ENCODE data around the gene CDCP2. TPM values are rescaled to one million over a fixed set of nuclear protein-coding genes. Genes with fewer than 3 reads are reported as not detected.

The CDCP2 gene
- total RNA-seq, 1 donor from 2014 or later: not detected

DNA sequence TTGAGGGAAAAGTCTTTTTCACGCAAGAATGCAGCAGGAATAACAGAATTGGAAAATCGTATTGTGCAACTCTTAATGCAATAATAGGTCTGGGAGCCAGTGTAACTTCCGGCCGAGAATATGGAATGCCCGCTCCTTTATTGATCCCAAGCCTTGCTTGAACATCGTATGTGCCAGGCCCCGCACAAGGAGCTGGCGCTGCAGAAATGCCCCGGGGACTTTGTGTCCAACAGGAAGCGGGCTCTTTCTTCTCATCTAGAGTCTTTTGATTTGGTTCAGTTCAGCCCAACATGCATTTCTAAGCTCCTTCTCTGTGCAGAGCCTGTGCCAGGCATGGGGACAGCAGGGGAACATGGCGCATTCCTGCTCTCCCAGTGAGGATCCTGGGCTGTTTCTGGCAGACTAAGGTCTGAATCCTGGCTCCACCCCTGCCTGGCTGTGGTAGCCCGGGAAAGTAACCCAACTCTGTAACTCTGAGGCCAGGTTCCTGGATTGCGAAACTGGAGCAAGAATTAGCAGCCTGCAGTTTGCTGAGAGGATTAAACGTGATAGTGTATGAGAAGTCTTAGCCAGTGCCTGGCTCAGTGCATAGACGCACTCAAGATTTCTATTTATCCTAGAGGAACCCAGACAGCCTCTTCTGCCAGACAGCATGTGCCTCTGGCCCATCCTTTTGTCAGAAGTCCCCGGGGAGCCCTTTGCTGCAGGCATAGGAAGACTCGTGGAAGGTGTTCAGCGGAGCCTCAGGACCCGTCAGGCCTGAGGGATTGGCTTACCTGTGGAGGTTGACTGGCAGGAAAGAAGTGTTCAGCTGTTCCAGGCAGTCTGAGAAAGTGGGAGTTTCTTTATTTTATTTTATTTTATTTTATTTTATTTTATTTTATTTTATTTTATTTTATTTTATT, 987 bp upstream of the CDCP2 start:
- H3K4me1 Mint-ChIP-seq (ENCODE audit: unreplicated experiment): peaks cover 12% of the 10 kb centered on the region
- H3K27me3 Mint-ChIP-seq: no peaks in the 10 kb centered on the region
- no peak overlapping the region for H3K27ac Mint-ChIP-seq
- no peak for DNase-seq (ENCODE audit: extremely low spot score, unreplicated experiment)
- H3K9me3 Mint-ChIP-seq: no peaks in the 10 kb centered on the region
- H3K4me3 Mint-ChIP-seq: no peak overlapping the region
- TF ChIP-seq CTCF (conservative IDR thresholded peaks at IDR 0.05): no peak
- no peaks in the 10 kb centered on the region for H3K36me3 Mint-ChIP-seq

GRCh38 chr1:54151013-54151412, 1.8 kb downstream of the CDCP2 start:
- Mint-ChIP-seq H3K4me1 (ENCODE audit: unreplicated experiment) (peaks cover 12% of the 10 kb centered on the region), H3K27me3 (no peaks in the 10 kb centered on the region), H3K4me3 (no peak overlapping the region), H3K27ac (no peak overlapping the region), H3K36me3 (no peaks in the 10 kb centered on the region), H3K9me3 (no peaks in the 10 kb centered on the region)
- DNase-seq (ENCODE audit: extremely low spot score, unreplicated experiment): no peak
- TF ChIP-seq CTCF (conservative IDR thresholded peaks at IDR 0.05): no peak

DNA sequence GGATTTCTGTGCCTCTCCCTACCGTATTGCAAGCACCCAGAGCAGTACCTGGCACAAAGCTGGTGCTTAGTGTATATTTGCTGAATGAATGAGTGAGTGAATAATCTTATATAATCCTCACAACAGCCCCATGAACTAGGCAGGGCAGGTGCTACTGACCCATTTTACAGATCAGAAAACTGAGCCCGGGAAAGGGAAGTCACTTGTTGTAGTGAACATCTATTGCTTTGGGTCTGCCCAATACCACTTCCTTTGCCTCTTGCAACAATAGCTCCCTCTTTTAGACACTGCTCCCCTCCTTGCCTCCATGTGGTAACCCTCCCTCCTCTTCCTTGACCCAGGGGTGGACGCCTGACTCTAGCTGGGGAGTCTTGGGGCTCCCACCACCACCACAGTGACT, 3.1 kb downstream of the CDCP2 start:
- H3K27me3 Mint-ChIP-seq: no peaks in the 10 kb centered on the region
- TF ChIP-seq CTCF (conservative IDR thresholded peaks at IDR 0.05): no peak
- no peaks in the 10 kb centered on the region for H3K9me3 Mint-ChIP-seq
- H3K4me1 Mint-ChIP-seq (ENCODE audit: unreplicated experiment): peaks cover 12% of the 10 kb centered on the region
- no peak overlapping the region for H3K4me3 Mint-ChIP-seq
- H3K36me3 Mint-ChIP-seq: no peaks in the 10 kb centered on the region
- DNase-seq (ENCODE audit: extremely low spot score, unreplicated experiment): no peak
- H3K27ac Mint-ChIP-seq: no peak overlapping the region

GRCh38 chr1:54144366-54144765, 8.4 kb downstream of the CDCP2 start:
- no peaks in the 10 kb centered on the region for H3K4me1 Mint-ChIP-seq (ENCODE audit: unreplicated experiment)
- H3K9me3 Mint-ChIP-seq: no peaks in the 10 kb centered on the region
- H3K27me3 Mint-ChIP-seq: no peaks in the 10 kb centered on the region
- no peak overlapping the region for H3K4me3 Mint-ChIP-seq
- H3K36me3 Mint-ChIP-seq: no peaks in the 10 kb centered on the region
- TF ChIP-seq CTCF (conservative IDR thresholded peaks at IDR 0.05): no peak
- no peak overlapping the region for H3K27ac Mint-ChIP-seq
- DNase-seq (ENCODE audit: extremely low spot score, unreplicated experiment): no peak

DNA sequence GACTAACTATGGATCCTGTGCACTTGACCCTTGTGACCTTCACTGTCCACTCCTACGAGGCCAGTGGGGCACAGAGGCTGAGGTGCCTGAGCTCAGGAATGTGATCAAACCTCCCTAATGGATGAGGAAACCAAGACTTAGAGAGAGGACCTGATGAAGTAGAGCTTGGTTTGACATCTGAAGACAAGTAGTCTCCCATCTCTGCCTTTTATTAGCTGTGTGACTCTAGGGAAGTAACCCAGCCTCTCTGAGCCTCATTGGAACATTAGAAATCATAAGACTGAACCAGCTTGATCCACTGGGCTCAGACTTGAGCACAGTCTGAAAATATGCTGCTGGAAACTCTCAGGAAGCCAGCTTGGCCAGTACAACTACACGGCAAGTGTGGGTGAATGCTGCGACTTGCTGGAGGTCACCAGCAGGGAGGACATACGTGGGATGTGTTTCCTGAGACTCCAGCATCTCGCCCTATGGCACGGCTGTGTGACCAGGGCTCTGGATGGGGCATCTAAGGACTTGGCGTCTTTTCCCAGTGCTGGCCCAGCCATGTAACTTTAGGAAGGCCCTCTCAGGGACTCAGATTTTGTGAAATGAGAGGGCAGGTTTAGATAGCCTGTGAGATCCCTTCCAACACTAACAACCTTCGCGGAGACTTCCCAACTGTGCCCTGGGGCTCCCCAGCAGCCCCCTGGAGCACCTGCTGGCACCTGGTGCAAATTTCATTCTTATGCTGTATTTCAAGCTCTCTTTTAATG, 10.5 kb downstream of the CDCP2 start:
- Mint-ChIP-seq H3K9me3 (no peaks in the 10 kb centered on the region), H3K4me1 (ENCODE audit: unreplicated experiment) (peaks cover 3% of the 10 kb centered on the region), H3K4me3 (no peak overlapping the region), H3K36me3 (no peaks in the 10 kb centered on the region), H3K27ac (no peak overlapping the region), H3K27me3 (no peaks in the 10 kb centered on the region)
- TF ChIP-seq CTCF (conservative IDR thresholded peaks at IDR 0.05): no peak
- no peak for DNase-seq (ENCODE audit: extremely low spot score, unreplicated experiment)

Measured in type B pancreatic cell (in vitro differentiated cells).